IMR-90 (cell line): Measurements from ENCODE around the gene RIPK4. TPM values are rescaled to one million over a fixed set of nuclear protein-coding genes. Genes with fewer than 3 reads are reported as not detected.

ENCODE experiments used
- ATAC-seq: fragments of 200-7000 bp; cut with Tn5 transposase; 2 replicates; pipeline ENCODE4 v1.9.1; 2020; ENCODE audit warnings: low read depth, mild to moderate bottlenecking, moderate library complexity
- BruUV-seq: library from RNA; stranded (reverse); fragments of 400-500 nt; replicated peaks from 2 replicates; lab custom pipeline; 2021; lab: Mats Ljungman, UMichigan
- CTCF ChIA-PET: fragments of 300-600 bp; formaldehyde crosslinking; extraction: SDS; loops from one replicate; lab custom pipeline; 2021; ENCODE audit warnings: antibody characterized with exemption; lab: Yijun Ruan, JAX
- POLR2A ChIA-PET: fragments of 300-600 bp; sonication (Branson Sonifier 250); formaldehyde crosslinking; loops from one replicate; lab custom pipeline; 2022; ENCODE audit warnings: antibody characterized with exemption; ENCODE audit not compliant: unreplicated experiment; lab: Charles Lee
- DNase-seq: peaks from one replicate; pipeline ENCODE4 v3.0.0; 2013
- H2AFZ ChIP-seq: replicated peaks from 2 replicates; pipeline ENCODE3; 2013; ENCODE audit warnings: low read length, mild to moderate bottlenecking; ENCODE audit not compliant: poor library complexity
- H2AK5ac ChIP-seq: 2 replicates; pipeline ENCODE4 v1.6.1; 2013; ENCODE audit warnings: low read depth, low read length, inconsistent platforms
- H2AK9ac ChIP-seq: replicated peaks from 2 replicates; pipeline ENCODE3; 2013; ENCODE audit warnings: mild to moderate bottlenecking, low read depth, low read length, moderate library complexity; ENCODE audit not compliant: poor library complexity
- H2BK120ac ChIP-seq: 2 replicates; pipeline ENCODE4 v1.6.1; 2013; ENCODE audit warnings: low read depth, low read length, inconsistent platforms
- H2BK15ac ChIP-seq: 3 replicates; pipeline ENCODE4 v1.6.1; 2013; ENCODE audit warnings: low read depth, low read length, inconsistent platforms
- H2BK20ac ChIP-seq: 2 replicates; pipeline ENCODE4 v1.6.1; 2013; ENCODE audit warnings: low read depth, mild to moderate bottlenecking, inconsistent platforms, low read length, moderate library complexity
- H2BK5ac ChIP-seq: 2 replicates; pipeline ENCODE4 v1.6.1; 2013; ENCODE audit warnings: mild to moderate bottlenecking, low read depth, low read length, inconsistent platforms; ENCODE audit not compliant: poor library complexity, severe bottlenecking
- H3K14ac ChIP-seq: replicated peaks from 2 replicates; pipeline ENCODE4 v1.6.1; 2013; ENCODE audit warnings: low read depth, low read length, inconsistent platforms
- H3K18ac ChIP-seq: 2 replicates; pipeline ENCODE4 v1.6.1; 2013; ENCODE audit warnings: low read depth, low read length, control low read depth
- H3K23ac ChIP-seq: 2 replicates; pipeline ENCODE4 v1.6.1; 2013; ENCODE audit warnings: low read depth, low read length, inconsistent platforms
- H3K27ac ChIP-seq: 2 replicates; pipeline ENCODE4 v1.5.1; 2013; ENCODE audit warnings: mild to moderate bottlenecking, control low read depth, low read length; ENCODE audit not compliant: insufficient read depth
- H3K27me3 ChIP-seq: 2 replicates; pipeline ENCODE4 v1.6.1; 2013; ENCODE audit warnings: low read length; ENCODE audit not compliant: control insufficient read depth, insufficient read depth
- H3K36me3 ChIP-seq: 2 replicates; pipeline ENCODE4 v1.6.1; 2013; ENCODE audit warnings: low read length, mixed read lengths; ENCODE audit not compliant: control insufficient read depth, insufficient read depth
- H3K4ac ChIP-seq: 2 replicates; pipeline ENCODE4 v1.6.1; 2013; ENCODE audit warnings: low read depth, low read length, inconsistent platforms
- H3K4me1 ChIP-seq: 2 replicates; pipeline ENCODE4 v1.6.1; 2013; ENCODE audit warnings: low read length, mixed read lengths; ENCODE audit not compliant: control insufficient read depth, insufficient read depth
- H3K4me2 ChIP-seq: 2 replicates; pipeline ENCODE4 v1.6.1; 2013; ENCODE audit warnings: low read depth, mild to moderate bottlenecking, control low read depth, low read length, moderate library complexity
- H3K4me3 ChIP-seq: 2 replicates; pipeline ENCODE4 v1.5.1; 2013; ENCODE audit warnings: low read depth, mild to moderate bottlenecking, control low read depth, low read length, moderate library complexity; ENCODE audit not compliant: insufficient read depth
- H3K56ac ChIP-seq: 2 replicates; pipeline ENCODE4 v1.6.1; 2013; ENCODE audit warnings: low read length, inconsistent platforms; ENCODE audit not compliant: insufficient read depth; ENCODE audit errors: extremely low read depth
- H3K79me1 ChIP-seq, 2 experiments: 2 replicates each; pipeline ENCODE4 v1.6.1; 2013; ENCODE audit warnings: low read length in 2 of 2, inconsistent platforms in 1 of 2, low read depth in 1 of 2
- H3K9ac ChIP-seq: 2 replicates; pipeline ENCODE4 v1.6.1; 2013; ENCODE audit warnings: low read depth, low read length, control low read depth
- H3K9me1 ChIP-seq: 2 replicates; pipeline ENCODE4 v1.6.1; 2013; ENCODE audit warnings: low read length, inconsistent platforms; ENCODE audit not compliant: insufficient read depth
- H3K9me3 ChIP-seq: 2 replicates; pipeline ENCODE4 v1.6.1; 2013; ENCODE audit warnings: low read length; ENCODE audit not compliant: control insufficient read depth, insufficient read depth
- H4K20me1 ChIP-seq: 2 replicates; pipeline ENCODE4 v1.6.1; 2013; ENCODE audit warnings: low read length, inconsistent platforms; ENCODE audit not compliant: insufficient read depth
- H4K5ac ChIP-seq: 2 replicates; pipeline ENCODE4 v1.6.1; 2013; ENCODE audit warnings: mild to moderate bottlenecking, low read depth, low read length, control low read depth
- H4K8ac ChIP-seq, 2 experiments: 2 replicates each; pipeline ENCODE4 v1.6.1; 2013; ENCODE audit warnings: low read depth in 2 of 2, low read length in 2 of 2, control low read depth in 1 of 2, inconsistent platforms in 1 of 2
- H4K91ac ChIP-seq: 2 replicates; pipeline ENCODE4 v1.6.1; 2013; ENCODE audit warnings: low read depth, low read length, inconsistent platforms; ENCODE audit not compliant: insufficient read depth
- BHLHE40 ChIP-seq: fragments of 150-350 bp; IDR thresholded peaks from 2 replicates; pipeline ENCODE4 v1.6.1; 2016; ENCODE audit warnings: mild to moderate bottlenecking, low read depth, low read length
- CHD1 ChIP-seq: IDR thresholded peaks from 2 replicates; pipeline ENCODE4 v1.6.1; 2012; ENCODE audit warnings: low read depth, low read length, improper control_type of control experiment
- CTCF ChIP-seq: conservative IDR thresholded peaks from 2 replicates; pipeline ENCODE4 v1.5.1; 2012; ENCODE audit warnings: mild to moderate bottlenecking, low read depth, low read length, improper control_type of control experiment
- MXI1 ChIP-seq: IDR thresholded peaks from 2 replicates; pipeline ENCODE4 v1.6.1; 2012; ENCODE audit warnings: low read depth, mild to moderate bottlenecking, low read length, moderate library complexity, borderline replicate concordance
- RFX5 ChIP-seq: IDR thresholded peaks from 2 replicates; pipeline ENCODE4 v1.8.0; 2012; ENCODE audit warnings: low read depth, mild to moderate bottlenecking, low read length, moderate library complexity
- USF2 ChIP-seq: fragments of 150-350 bp; IDR thresholded peaks from 2 replicates; pipeline ENCODE4 v1.6.1; 2017; ENCODE audit warnings: mild to moderate bottlenecking, antibody characterized with exemption, low read length, low read depth
- WGBS, 2 experiments: methylation state at CpG; one replicate each; pipeline versions ENCODE4 v1.1.5 to v1.1.7; 2013; ENCODE audit warnings: missing lambda C conversion rate in 2 of 2; ENCODE audit not compliant: insufficient read length in 1 of 2; ENCODE audit errors: extremely low coverage in 2 of 2; 5-methylcytosine and 5-hydroxymethylcytosine counted together
- dilution Hi-C: fragments of 300-500 bp; cut with HindIII; formaldehyde crosslinking; loops from one replicate; pipeline ENCODE4 v1.14.3; 2018; ENCODE audit warnings: low sequenced_read_pairs; ENCODE audit not compliant: unreplicated experiment
- in situ Hi-C: fragments of 300-500 bp; cut with MboI; formaldehyde crosslinking; loops from 3 replicates; pipeline ENCODE4 v1.14.3; 2019; ENCODE audit warnings: low sequenced_read_pairs, inconsistent platforms, mixed read lengths
- intact Hi-C: fragments of 100-400 bp; cut with micrococcal nuclease; formaldehyde crosslinking; loops from 2 replicates; pipeline ENCODE4 v1.10.0; 2022
- polyA plus RNA-seq, 3 experiments: library from polyadenylated mRNA; depleted of rRNA; stranded (reverse); fragments of >200 nt; gene quantifications; 2 replicates each; pipeline ENCODE4 v1.2.3, GENCODE V29; 2012; ENCODE audit warnings: low replicate concordance in 1 of 3
- total RNA-seq: library from RNA; depleted of rRNA; stranded (reverse); fragments of >200 nt; gene quantifications from 2 replicates; pipeline ENCODE4 v1.2.3, GENCODE V29; 2012

RIPK4 gene
- total and polyA plus RNA-seq, 2 of the 4 experiments (the other 2 are of a cell fraction): under 0.01 to 0.03 TPM

GRCh38 chr21:41763996-41764395, 2.9 kb downstream of the RIPK4 start:
- H2BK120ac ChIP-seq: no peak overlapping the region
- in situ Hi-C loops: no loop called here
- H3K27me3 ChIP-seq: peaks cover 88% of the 10 kb centered on the region
- H3K4me1 ChIP-seq: peaks cover 4% of the 10 kb centered on the region
- H2AK5ac ChIP-seq: no peak overlapping the region
- H4K91ac ChIP-seq: no peak overlapping the region
- H3K18ac ChIP-seq: no peak overlapping the region
- no peak overlapping the region for H3K56ac ChIP-seq
- H3K4me3 ChIP-seq: no peak overlapping the region
- BruUV-seq: no TSS peak
- no peaks in the 10 kb centered on the region for H3K79me1 ChIP-seq
- H2BK15ac ChIP-seq: no peak overlapping the region
- ATAC-seq (no peak), DNase-seq (no peak)
- no peak overlapping the region for H4K8ac ChIP-seq
- H3K23ac ChIP-seq: no peak overlapping the region
- no peak overlapping the region for H3K4me2 ChIP-seq
- dilution Hi-C loops: no loop called here
- TF ChIP-seq CTCF: no peak
- TF ChIP-seq USF2: no peak
- TF ChIP-seq MXI1: no peak
- no peak for TF ChIP-seq RFX5
- TF ChIP-seq BHLHE40: no peak
- no peak for TF ChIP-seq CHD1
- no peak overlapping the region for H3K9ac ChIP-seq
- H3K36me3 ChIP-seq: no peaks in the 10 kb centered on the region
- 52% methylated on average over 3 of the region's 8 CpGs; no CpG with 5 or more reads in 1 of the 2 experiments for WGBS, 2 experiments
- H3K4ac ChIP-seq: no peak overlapping the region
- peaks cover 5% of the 10 kb centered on the region; the same call in 1 of the 2 replicates for H3K9me3 ChIP-seq
- no peaks in the 10 kb centered on the region for H4K20me1 ChIP-seq
- no peak overlapping the region for H2BK20ac ChIP-seq
- intact Hi-C loops: no loop called here
- H2AFZ ChIP-seq: no peak overlapping the region
- H3K14ac ChIP-seq: no peak overlapping the region
- H2AK9ac ChIP-seq: no peak overlapping the region
- no peaks in the 10 kb centered on the region; the same call in 1 of the 2 replicates for H3K9me1 ChIP-seq
- H2BK5ac ChIP-seq: no peak overlapping the region
- H3K27ac ChIP-seq: no peak overlapping the region
- ChIA-PET CTCF (no interaction called here), POLR2A (no interaction called here)
- no peak overlapping the region for H4K5ac ChIP-seq
